HEK293 (cell line): Measurements from ENCODE around the gene CSTPP1.

Experiments
- CTCF ChIA-PET: fragments of 350-600 bp; formaldehyde crosslinking; extraction: SDS; loops from one replicate; lab custom pipeline; 2021; ENCODE audit warnings: antibody characterized with exemption; lab: Yijun Ruan, JAX
- POLR2A ChIA-PET: fragments of 300-600 bp; formaldehyde crosslinking; extraction: SDS; loops from one replicate; lab custom pipeline; 2020; ENCODE audit warnings: antibody characterized with exemption, inconsistent platforms; lab: Yijun Ruan, JAX
- H3K27ac ChIP-seq: fragments of 200-500 bp; sonication (Bioruptor generic); 2 replicates; pipeline ENCODE4 v1.5.1; 2014; ENCODE audit warnings: low read depth, low read length, control low read depth, inconsistent platforms; ENCODE audit errors: extremely low read depth
- H3K36me3 ChIP-seq, 2 experiments: fragments of 200-500 bp in 1 of 2; sonication (Bioruptor generic) in 1 of 2; 1 replicate in 1 of 2; 2 replicates in 1 of 2; pipeline ENCODE4 v1.5.1; 2014 to 2017; ENCODE audit warnings: inconsistent platforms in 2 of 2, low read length in 2 of 2; ENCODE audit not compliant: control insufficient read depth in 2 of 2, insufficient read depth in 1 of 2
- H3K4me1 ChIP-seq: fragments of 200-500 bp; sonication (Bioruptor generic); 2 replicates; pipeline ENCODE4 v1.5.1; 2014; ENCODE audit warnings: mild to moderate bottlenecking, low read length, inconsistent platforms; ENCODE audit not compliant: control insufficient read depth, insufficient read depth
- H3K4me3 ChIP-seq: 2 replicates; pipeline ENCODE4 v1.5.1; 2011; ENCODE audit warnings: low read depth, mild to moderate bottlenecking, control low read depth, low read length, moderate library complexity
- H3K9me3 ChIP-seq: fragments of 200-500 bp; sonication (Bioruptor generic); 2 replicates; pipeline ENCODE4 v1.5.1; 2014; ENCODE audit warnings: low read depth, low read length, inconsistent platforms; ENCODE audit not compliant: control insufficient read depth, insufficient read depth
- KLF7 ChIP-seq: fragments of 450-650 bp; formaldehyde crosslinking; IDR thresholded peaks from 2 replicates; pipeline ENCODE4 v1.5.1; 2016; ENCODE audit warnings: missing biosample characterization, missing genetic modification characterization, borderline replicate concordance
- ZFP3 ChIP-seq: fragments of 450-650 bp; formaldehyde crosslinking; IDR thresholded peaks from 2 replicates; pipeline ENCODE4 v1.5.1; 2016; ENCODE audit warnings: low read depth, missing biosample characterization, missing genetic modification characterization
- ZNF184 ChIP-seq: fragments of 450-650 bp; IDR thresholded peaks from 2 replicates; pipeline ENCODE4 v1.5.1; 2018; ENCODE audit warnings: missing biosample characterization, mild to moderate bottlenecking, missing genetic modification characterization
- ZNF19 ChIP-seq: fragments of 450-650 bp; formaldehyde crosslinking; IDR thresholded peaks from 2 replicates; pipeline ENCODE4; 2016; ENCODE audit warnings: missing biosample characterization, missing genetic modification characterization, low read depth
- ZNF266 ChIP-seq: fragments of 450-650 bp; formaldehyde crosslinking; IDR thresholded peaks from 2 replicates; pipeline ENCODE4 v1.5.1; 2016; ENCODE audit warnings: missing biosample characterization, missing genetic modification characterization, low read depth
- ZNF274 ChIP-seq, 2 experiments: fragments of 200-500 bp in 1 of 2; fragments of 450-650 bp in 1 of 2; sonication (Bioruptor generic) in 1 of 2; formaldehyde crosslinking in 1 of 2; IDR thresholded peaks; 2 replicates each; pipeline versions ENCODE4 v1.5.1 to v1.6.1; 2014 to 2016; ENCODE audit warnings: borderline replicate concordance in 1 of 2, inconsistent platforms in 1 of 2, low read length in 1 of 2, missing biosample characterization in 1 of 2, missing genetic modification characterization in 1 of 2
- ZNF292 ChIP-seq: fragments of 450-650 bp; formaldehyde crosslinking; IDR thresholded peaks from 2 replicates; pipeline ENCODE4 v1.5.1; 2016; ENCODE audit warnings: low read depth, missing biosample characterization, missing genetic modification characterization, borderline replicate concordance
- ZNF335 ChIP-seq: fragments of 450-650 bp; formaldehyde crosslinking; conservative IDR thresholded peaks from 2 replicates; pipeline ENCODE4 v1.5.1; 2016; ENCODE audit warnings: missing biosample characterization, missing genetic modification characterization
- ZNF654 ChIP-seq: fragments of 450-650 bp; formaldehyde crosslinking; IDR thresholded peaks from 2 replicates; pipeline ENCODE4 v1.5.1; 2016; ENCODE audit warnings: low read depth, missing biosample characterization, missing genetic modification characterization
- ZNF664 ChIP-seq: fragments of 450-650 bp; formaldehyde crosslinking; IDR thresholded peaks from 2 replicates; pipeline ENCODE4 v1.5.1; 2016; ENCODE audit warnings: missing biosample characterization, missing genetic modification characterization
- ZNF701 ChIP-seq: fragments of 450-650 bp; formaldehyde crosslinking; IDR thresholded peaks from 2 replicates; pipeline ENCODE4 v1.5.1; 2016; ENCODE audit warnings: missing biosample characterization, missing genetic modification characterization
- ZSCAN23 ChIP-seq: fragments of 450-650 bp; formaldehyde crosslinking; IDR thresholded peaks from 2 replicates; pipeline ENCODE4 v1.5.1; 2016; ENCODE audit warnings: missing biosample characterization, missing genetic modification characterization
- TF ChIP-seq, protein P1 (sequence below): fragments of 450-650 bp; formaldehyde crosslinking; IDR thresholded peaks from 2 replicates; pipeline ENCODE4 v1.5.1; 2017; ENCODE audit warnings: missing biosample characterization, missing genetic modification characterization
- TF ChIP-seq, protein P2 (sequence below): fragments of 450-650 bp; formaldehyde crosslinking; IDR thresholded peaks from 2 replicates; pipeline ENCODE4; 2016; ENCODE audit warnings: missing biosample characterization, missing genetic modification characterization
- TF ChIP-seq, protein P3 (sequence below): fragments of 450-650 bp; formaldehyde crosslinking; IDR thresholded peaks from 2 replicates; pipeline ENCODE4 v1.5.1; 2016; ENCODE audit warnings: missing biosample characterization, missing genetic modification characterization, borderline replicate concordance
- TF ChIP-seq, protein P4 (sequence below): fragments of 450-650 bp; formaldehyde crosslinking; conservative IDR thresholded peaks from 2 replicates; pipeline ENCODE4 v1.5.1; 2016; ENCODE audit warnings: low read depth, missing biosample characterization, missing genetic modification characterization
- TF ChIP-seq, protein P5 (sequence below): fragments of 450-650 bp; formaldehyde crosslinking; IDR thresholded peaks from 2 replicates; pipeline ENCODE4 v1.5.1; 2016; ENCODE audit warnings: missing biosample characterization, missing genetic modification characterization

CSTPP1 gene

DNA sequence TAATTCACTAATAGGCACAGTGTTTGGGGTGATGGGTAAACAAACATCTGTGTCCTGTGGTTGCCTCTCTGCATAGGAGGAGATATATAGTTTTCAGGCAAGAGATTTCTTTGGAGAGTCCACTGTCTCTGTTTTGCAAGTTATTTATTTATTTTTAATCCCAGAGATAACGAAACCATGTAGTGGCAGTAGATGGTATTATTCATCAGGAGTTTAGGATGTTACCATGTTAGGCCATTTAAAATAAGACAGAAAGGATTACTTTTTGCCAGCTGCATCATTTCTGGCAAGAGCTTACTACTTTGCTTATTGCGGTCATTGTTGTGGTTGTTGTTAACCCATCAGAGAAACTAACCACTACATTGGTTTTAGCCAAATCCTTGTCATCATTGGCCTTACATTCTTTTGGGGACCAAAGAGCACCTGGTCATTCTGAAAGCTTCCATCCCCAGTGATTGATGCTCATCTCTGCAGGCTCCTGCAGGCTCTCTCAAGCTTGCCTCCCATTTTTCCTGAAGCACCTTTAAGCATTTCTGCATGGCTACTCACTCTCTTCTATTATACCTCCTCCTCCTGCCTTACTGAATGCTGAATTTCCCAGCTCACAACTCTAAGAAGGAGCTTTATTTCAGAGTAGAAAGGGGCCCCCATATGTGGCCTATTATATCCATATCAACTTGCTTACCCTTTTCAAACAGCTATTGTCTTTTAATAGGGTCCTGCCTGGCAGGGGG, 84.4 kb downstream of the CSTPP1 start:
- H3K9me3 ChIP-seq = no peaks in the 10 kb centered on the region

DNA sequence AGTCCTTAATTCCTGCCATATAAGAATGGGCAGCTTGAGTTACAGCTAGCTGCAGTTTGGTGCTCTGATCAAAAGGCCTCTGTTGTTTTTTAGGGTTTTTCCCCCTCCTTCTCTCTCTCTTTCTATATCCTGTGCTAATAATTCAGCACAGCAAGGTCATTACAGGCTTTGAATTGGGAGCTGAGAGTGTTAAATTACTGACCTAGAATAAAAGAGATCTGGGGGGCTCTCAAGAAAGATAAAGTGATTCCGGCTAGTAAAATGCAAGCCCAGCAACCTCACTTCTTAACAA, 84.9 kb downstream of the CSTPP1 start:
- H3K27ac ChIP-seq = no peak overlapping the region
- H3K9me3 ChIP-seq = no peaks in the 10 kb centered on the region
- POLR2A ChIA-PET = interaction anchor here (0.8 kb wide), 1 partner anchor 10 kb away, joined by 4 read pairs; no protein-coding TSS in a partner anchor
- CTCF ChIA-PET = interaction anchor here (0.6 to 1.3 kb wide), 2 partner anchors 29 to 1367 kb away, joined by 3 to 4 read pairs; no protein-coding TSS in a partner anchor
- TF ChIP-seq, protein P1, sequence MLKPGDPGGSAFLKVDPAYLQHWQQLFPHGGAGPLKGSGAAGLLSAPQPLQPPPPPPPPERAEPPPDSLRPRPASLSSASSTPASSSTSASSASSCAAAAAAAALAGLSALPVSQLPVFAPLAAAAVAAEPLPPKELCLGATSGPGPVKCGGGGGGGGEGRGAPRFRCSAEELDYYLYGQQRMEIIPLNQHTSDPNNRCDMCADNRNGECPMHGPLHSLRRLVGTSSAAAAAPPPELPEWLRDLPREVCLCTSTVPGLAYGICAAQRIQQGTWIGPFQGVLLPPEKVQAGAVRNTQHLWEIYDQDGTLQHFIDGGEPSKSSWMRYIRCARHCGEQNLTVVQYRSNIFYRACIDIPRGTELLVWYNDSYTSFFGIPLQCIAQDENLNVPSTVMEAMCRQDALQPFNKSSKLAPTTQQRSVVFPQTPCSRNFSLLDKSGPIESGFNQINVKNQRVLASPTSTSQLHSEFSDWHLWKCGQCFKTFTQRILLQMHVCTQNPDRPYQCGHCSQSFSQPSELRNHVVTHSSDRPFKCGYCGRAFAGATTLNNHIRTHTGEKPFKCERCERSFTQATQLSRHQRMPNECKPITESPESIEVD (tag by site-specific recombination) = no peak
- TF ChIP-seq KLF7 (tag by site-specific recombination) = no peak
- no peak for TF ChIP-seq ZSCAN23 (tag by site-specific recombination)
- no peak for TF ChIP-seq ZNF701 (tag by site-specific recombination)
- TF ChIP-seq, protein P2, sequence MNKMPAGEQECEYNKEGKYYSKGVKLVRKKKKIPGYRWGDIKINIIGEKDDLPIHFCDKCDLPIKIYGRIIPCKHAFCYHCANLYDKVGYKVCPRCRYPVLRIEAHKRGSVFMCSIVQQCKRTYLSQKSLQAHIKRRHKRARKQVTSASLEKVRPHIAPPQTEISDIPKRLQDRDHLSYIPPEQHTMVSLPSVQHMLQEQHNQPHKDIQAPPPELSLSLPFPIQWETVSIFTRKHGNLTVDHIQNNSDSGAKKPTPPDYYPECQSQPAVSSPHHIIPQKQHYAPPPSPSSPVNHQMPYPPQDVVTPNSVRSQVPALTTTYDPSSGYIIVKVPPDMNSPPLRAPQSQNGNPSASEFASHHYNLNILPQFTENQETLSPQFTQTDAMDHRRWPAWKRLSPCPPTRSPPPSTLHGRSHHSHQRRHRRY (tag by site-specific recombination) = no peak
- TF ChIP-seq, all 188 proteins: peak for 0
- no peak overlapping the region for H3K4me3 ChIP-seq
- H3K36me3 ChIP-seq = no peaks in the 10 kb centered on the region
- H3K4me1 ChIP-seq = no peaks in the 10 kb centered on the region

More for the DNA sequence above, 84.4 kb downstream of the CSTPP1 start:
- no peak overlapping the region for H3K4me3 ChIP-seq
- H3K4me1 ChIP-seq = no peaks in the 10 kb centered on the region
- H3K27ac ChIP-seq = no peak overlapping the region
- TF ChIP-seq ZNF19 (tag by site-specific recombination) = no peak
- no peak for TF ChIP-seq ZNF664
- TF ChIP-seq ZNF184 (tag by site-specific recombination) = no peak
- no peak for TF ChIP-seq ZNF335
- TF ChIP-seq ZFP3 = no peak
- TF ChIP-seq, protein P3, sequence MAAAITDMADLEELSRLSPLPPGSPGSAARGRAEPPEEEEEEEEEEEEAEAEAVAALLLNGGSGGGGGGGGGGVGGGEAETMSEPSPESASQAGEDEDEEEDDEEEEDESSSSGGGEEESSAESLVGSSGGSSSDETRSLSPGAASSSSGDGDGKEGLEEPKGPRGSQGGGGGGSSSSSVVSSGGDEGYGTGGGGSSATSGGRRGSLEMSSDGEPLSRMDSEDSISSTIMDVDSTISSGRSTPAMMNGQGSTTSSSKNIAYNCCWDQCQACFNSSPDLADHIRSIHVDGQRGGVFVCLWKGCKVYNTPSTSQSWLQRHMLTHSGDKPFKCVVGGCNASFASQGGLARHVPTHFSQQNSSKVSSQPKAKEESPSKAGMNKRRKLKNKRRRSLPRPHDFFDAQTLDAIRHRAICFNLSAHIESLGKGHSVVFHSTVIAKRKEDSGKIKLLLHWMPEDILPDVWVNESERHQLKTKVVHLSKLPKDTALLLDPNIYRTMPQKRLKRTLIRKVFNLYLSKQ = no peak
- TF ChIP-seq, protein P4, sequence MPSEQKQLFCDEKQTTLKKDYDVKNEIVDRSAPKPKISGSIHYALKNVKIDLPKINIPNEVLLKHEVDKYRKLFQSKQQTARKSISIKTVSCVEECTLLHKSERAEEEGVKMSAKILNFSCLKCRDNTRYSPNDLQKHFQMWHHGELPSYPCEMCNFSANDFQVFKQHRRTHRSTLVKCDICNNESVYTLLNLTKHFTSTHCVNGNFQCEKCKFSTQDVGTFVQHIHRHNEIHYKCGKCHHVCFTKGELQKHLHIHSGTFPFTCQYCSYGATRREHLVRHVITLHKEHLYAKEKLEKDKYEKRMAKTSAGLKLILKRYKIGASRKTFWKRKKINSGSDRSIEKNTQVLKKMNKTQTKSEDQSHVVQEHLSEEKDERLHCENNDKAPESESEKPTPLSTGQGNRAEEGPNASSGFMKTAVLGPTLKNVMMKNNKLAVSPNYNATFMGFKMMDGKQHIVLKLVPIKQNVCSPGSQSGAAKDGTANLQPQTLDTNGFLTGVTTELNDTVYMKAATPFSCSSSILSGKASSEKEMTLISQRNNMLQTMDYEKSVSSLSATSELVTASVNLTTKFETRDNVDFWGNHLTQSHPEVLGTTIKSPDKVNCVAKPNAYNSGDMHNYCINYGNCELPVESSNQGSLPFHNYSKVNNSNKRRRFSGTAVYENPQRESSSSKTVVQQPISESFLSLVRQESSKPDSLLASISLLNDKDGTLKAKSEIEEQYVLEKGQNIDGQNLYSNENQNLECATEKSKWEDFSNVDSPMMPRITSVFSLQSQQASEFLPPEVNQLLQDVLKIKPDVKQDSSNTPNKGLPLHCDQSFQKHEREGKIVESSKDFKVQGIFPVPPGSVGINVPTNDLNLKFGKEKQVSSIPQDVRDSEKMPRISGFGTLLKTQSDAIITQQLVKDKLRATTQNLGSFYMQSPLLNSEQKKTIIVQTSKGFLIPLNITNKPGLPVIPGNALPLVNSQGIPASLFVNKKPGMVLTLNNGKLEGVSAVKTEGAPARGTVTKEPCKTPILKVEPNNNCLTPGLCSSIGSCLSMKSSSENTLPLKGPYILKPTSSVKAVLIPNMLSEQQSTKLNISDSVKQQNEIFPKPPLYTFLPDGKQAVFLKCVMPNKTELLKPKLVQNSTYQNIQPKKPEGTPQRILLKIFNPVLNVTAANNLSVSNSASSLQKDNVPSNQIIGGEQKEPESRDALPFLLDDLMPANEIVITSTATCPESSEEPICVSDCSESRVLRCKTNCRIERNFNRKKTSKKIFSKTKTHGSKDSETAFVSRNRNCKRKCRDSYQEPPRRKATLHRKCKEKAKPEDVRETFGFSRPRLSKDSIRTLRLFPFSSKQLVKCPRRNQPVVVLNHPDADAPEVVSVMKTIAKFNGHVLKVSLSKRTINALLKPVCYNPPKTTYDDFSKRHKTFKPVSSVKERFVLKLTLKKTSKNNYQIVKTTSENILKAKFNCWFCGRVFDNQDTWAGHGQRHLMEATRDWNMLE (tag by site-specific recombination) = no peak
- no peak for TF ChIP-seq ZNF266 (tag by site-specific recombination)
- TF ChIP-seq, protein P5, sequence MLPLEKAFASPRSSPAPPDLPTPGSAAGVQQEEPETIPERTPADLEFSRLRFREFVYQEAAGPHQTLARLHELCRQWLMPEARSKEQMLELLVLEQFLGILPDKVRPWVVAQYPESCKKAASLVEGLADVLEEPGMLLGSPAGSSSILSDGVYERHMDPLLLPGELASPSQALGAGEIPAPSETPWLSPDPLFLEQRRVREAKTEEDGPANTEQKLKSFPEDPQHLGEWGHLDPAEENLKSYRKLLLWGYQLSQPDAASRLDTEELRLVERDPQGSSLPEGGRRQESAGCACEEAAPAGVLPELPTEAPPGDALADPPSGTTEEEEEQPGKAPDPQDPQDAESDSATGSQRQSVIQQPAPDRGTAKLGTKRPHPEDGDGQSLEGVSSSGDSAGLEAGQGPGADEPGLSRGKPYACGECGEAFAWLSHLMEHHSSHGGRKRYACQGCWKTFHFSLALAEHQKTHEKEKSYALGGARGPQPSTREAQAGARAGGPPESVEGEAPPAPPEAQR (tag by site-specific recombination) = no peak
- no peak for TF ChIP-seq ZNF654
- no peak for TF ChIP-seq ZNF292 (tag by site-specific recombination)
- no peak for TF ChIP-seq ZNF274 (IDR thresholded peaks at IDR 0.05; ENCODE audit: low read length)
- no peak for TF ChIP-seq ZNF274 (tag by site-specific recombination; IDR thresholded peaks at IDR 0.05; ENCODE audit: borderline replicate concordance)
- ChIA-PET CTCF (interaction anchor here (0.6 to 1.3 kb wide), 2 partner anchors 30 to 1366 kb away, joined by 3 to 4 read pairs; no protein-coding TSS in a partner anchor), POLR2A (interaction anchor here (0.8 kb wide), 1 partner anchor 9 kb away, joined by 4 read pairs; no protein-coding TSS in a partner anchor)
- no peaks in the 10 kb centered on the region for H3K36me3 ChIP-seq
